HCT116 (cell line): ENCODE measurements around the gene CDCA3. TPM values are rescaled to one million over a fixed set of nuclear protein-coding genes. Genes with fewer than 3 reads are reported as not detected.

Source experiments
- ATAC-seq: fragments of 200-7000 bp; cut with Tn5 transposase; 2 replicates; pipeline ENCODE4 v1.9.1; 2020; ENCODE audit warnings: mild to moderate bottlenecking, moderate library complexity
- BruUV-seq: library from RNA; stranded (reverse); fragments of 400-500 nt; replicated peaks from 2 replicates; lab custom pipeline; 2021; lab: Mats Ljungman, UMichigan
- CTCF ChIA-PET: fragments of 300-600 bp; sonication (Branson Sonifier 250); formaldehyde crosslinking; loops from one replicate; lab custom pipeline; 2021; ENCODE audit warnings: antibody characterized with exemption; lab: Charles Lee
- POLR2A ChIA-PET: fragments of 300-600, 350-600 bp; sonication (Branson Sonifier 250); formaldehyde crosslinking; loops from one replicate; lab custom pipeline; 2021; ENCODE audit warnings: antibody characterized with exemption; lab: Charles Lee
- RAD21 ChIA-PET, 2 experiments: fragments of 300-600 bp; sonication (Branson Sonifier 250); formaldehyde crosslinking; loops; one replicate each; lab custom pipeline; 2023; ENCODE audit warnings: low total read pairs in 2 of 2; ENCODE audit not compliant: uncharacterized antibody in 2 of 2, unreplicated experiment in 2 of 2, low non-redundant PET in 1 of 2; lab: Charles Lee
- DNase-seq: peaks from one replicate; pipeline ENCODE4 v3.0.0-alpha.2; 2010; ENCODE audit warnings: low read depth, low spot score
- H2AFZ ChIP-seq: fragments of 200-600 bp; shearing (Covaris generic), sonication (generic); 2 replicates; pipeline ENCODE4 v1.6.1; 2017; ENCODE audit warnings: low read depth, mixed run types, mixed read lengths, antibody characterized with exemption, low read length; ENCODE audit not compliant: poor library complexity, severe bottlenecking
- H3K27ac ChIP-seq: 2 replicates; pipeline ENCODE4 v1.5.1; 2012; ENCODE audit warnings: low read depth, low read length
- H3K27me3 ChIP-seq: fragments of 200-600 bp; sonication (generic); 2 replicates; pipeline ENCODE4 v1.6.1; 2016; ENCODE audit warnings: mixed run types, low read length, mixed read lengths; ENCODE audit not compliant: insufficient read depth
- H3K36me3 ChIP-seq, 2 experiments: fragments of 200-500 bp in 1 of 2; fragments of 200-600 bp in 1 of 2; sonication (Bioruptor generic) in 1 of 2; sonication (generic) in 1 of 2; 2 replicates each; pipeline versions ENCODE4 v1.5.1 to v1.6.1; 2014 to 2016; ENCODE audit warnings: low read length in 2 of 2, inconsistent platforms in 1 of 2, mixed read lengths in 1 of 2, mixed run types in 1 of 2; ENCODE audit not compliant: insufficient read depth in 2 of 2, control insufficient read depth in 1 of 2
- H3K4me1 ChIP-seq, 2 experiments: fragments of 200-600 bp in 1 of 2; sonication (generic) in 1 of 2; 2 replicates each; pipeline versions ENCODE4 v1.5.1 to v1.6.1; 2012 to 2017; ENCODE audit warnings: low read length in 2 of 2, inconsistent platforms in 1 of 2, mild to moderate bottlenecking in 1 of 2, mixed read lengths in 1 of 2, mixed run types in 1 of 2, moderate library complexity in 1 of 2; ENCODE audit not compliant: insufficient read depth in 2 of 2, control insufficient read depth in 1 of 2
- H3K4me2 ChIP-seq: fragments of 200-600 bp; sonication (generic); 2 replicates; pipeline ENCODE4 v1.6.1; 2017; ENCODE audit warnings: mixed run types, low read length, mixed read lengths
- H3K4me3 ChIP-seq, 2 experiments: fragments of 200-600 bp in 1 of 2; sonication (generic) in 1 of 2; replicated peaks in 1 of 2; 2 replicates each; pipeline ENCODE4 v1.5.1; 2011 to 2016; ENCODE audit warnings: low read length in 2 of 2, control low read depth in 1 of 2, low read depth in 1 of 2, mild to moderate bottlenecking in 1 of 2, mixed read lengths in 1 of 2, mixed run types in 1 of 2
- H3K79me2 ChIP-seq: fragments of 200-600 bp; sonication (generic); 2 replicates; pipeline ENCODE4 v1.6.1; 2017; ENCODE audit warnings: mild to moderate bottlenecking, mixed run types, low read length, moderate library complexity, mixed read lengths; ENCODE audit not compliant: insufficient read depth
- H3K9ac ChIP-seq: fragments of 200-600 bp; sonication (generic); 2 replicates; pipeline ENCODE4 v1.6.1; 2016; ENCODE audit warnings: low read length, mixed read lengths
- H3K9me2 ChIP-seq: fragments of 200-600 bp; sonication (generic), shearing (Covaris generic); 2 replicates; pipeline ENCODE4 v1.6.1; 2017; ENCODE audit warnings: mixed run types, mild to moderate bottlenecking, moderate library complexity; ENCODE audit not compliant: insufficient read depth
- H3K9me3 ChIP-seq, 2 experiments: fragments of 200-500 bp in 1 of 2; fragments of 200-600 bp in 1 of 2; sonication (Bioruptor generic) in 1 of 2; sonication (generic) in 1 of 2; 2 replicates each; pipeline ENCODE4 v1.6.1; 2014 to 2017; ENCODE audit warnings: low read length in 2 of 2, mixed read lengths in 2 of 2, inconsistent platforms in 1 of 2, low read depth in 1 of 2, mild to moderate bottlenecking in 1 of 2, mixed run types in 1 of 2, moderate library complexity in 1 of 2; ENCODE audit not compliant: control insufficient read depth in 1 of 2, insufficient read depth in 1 of 2
- H4K20me1 ChIP-seq: fragments of 200-600 bp; sonication (generic), shearing (Covaris generic); 2 replicates; pipeline ENCODE4 v1.6.1; 2017; ENCODE audit warnings: mixed run types, mild to moderate bottlenecking, moderate library complexity; ENCODE audit not compliant: insufficient read depth
- CBX3 ChIP-seq: IDR thresholded peaks from 2 replicates; pipeline ENCODE4 v1.6.1; 2012; ENCODE audit warnings: low read depth
- CEBPB ChIP-seq: IDR thresholded peaks from 2 replicates; pipeline ENCODE4 v1.6.1; 2012; ENCODE audit warnings: low read depth
- EZH2phosphoT487 ChIP-seq: fragments of 200-600 bp; IDR thresholded peaks from 2 replicates; pipeline ENCODE4 v1.6.1; 2018; ENCODE audit warnings: antibody characterized with exemption, borderline replicate concordance
- FOSL1 ChIP-seq: IDR thresholded peaks from 2 replicates; pipeline ENCODE4 v1.6.1; 2012; ENCODE audit warnings: low read depth
- POLR2A ChIP-seq: IDR thresholded peaks from 2 replicates; pipeline ENCODE4 v1.7.0; 2011; ENCODE audit warnings: borderline replicate concordance; ENCODE audit not compliant: insufficient read depth, insufficient read length; ENCODE audit errors: extremely low read depth
- POLR2AphosphoS5 ChIP-seq: IDR thresholded peaks from 2 replicates; pipeline ENCODE4 v1.6.1; 2011; ENCODE audit warnings: mild to moderate bottlenecking, low read depth, low read length, moderate library complexity
- SP1 ChIP-seq: IDR thresholded peaks from 2 replicates; pipeline ENCODE4 v1.6.1; 2012; ENCODE audit warnings: low read depth
- ZBTB33 ChIP-seq: IDR thresholded peaks from 2 replicates; pipeline ENCODE4 v1.6.1; 2011; ENCODE audit warnings: mild to moderate bottlenecking, low read length, moderate library complexity; ENCODE audit not compliant: insufficient replicate concordance; ENCODE audit errors: extremely low read depth
- intact Hi-C: fragments of 100-400 bp; cut with micrococcal nuclease; formaldehyde crosslinking; loops from 2 replicates; pipeline ENCODE4 v1.10.0; 2022
- total RNA-seq: library from RNA; stranded (reverse); gene quantifications from one replicate; pipeline ENCODE4 v1.2.1, GENCODE V29; 2021; ENCODE audit not compliant: unreplicated experiment

The CDCA3 gene
- total RNA-seq, 1 experiment from 2014 or later, result 63.0 TPM

GRCh38 chr12:6847676-6848075 lies 3.4 kb downstream of the CDCA3 start:
- RAD21 ChIA-PET, result no interaction called here
- no peak for ATAC-seq
- peaks cover 25 to 44% of the 10 kb centered on the region in 2 experiments; a peak in 3 of 4 replicates for H3K36me3 ChIP-seq
- BruUV-seq, result no TSS peak
- H3K4me1 ChIP-seq, result peaks cover 6 to 17% of the 10 kb centered on the region in 2 experiments
- H3K79me2 ChIP-seq, result peaks cover 19% of the 10 kb centered on the region
- no peaks in the 10 kb centered on the region for H3K9me3 ChIP-seq
- intact Hi-C loops, result no loop called here
- no peak overlapping the region for H2AFZ ChIP-seq
- no peak for DNase-seq
- CTCF ChIA-PET, result no interaction called here
- H3K4me3 ChIP-seq, result no peak overlapping the region
- TF ChIP-seq CBX3 (no peak), SP1 (no peak), ZBTB33 (no peak), EZH2phosphoT487 (no peak), POLR2A (no peak)
- TF ChIP-seq, all 23 proteins: peak for 0
- no peak overlapping the region for H3K27ac ChIP-seq
- H3K9me2 ChIP-seq, result no peaks in the 10 kb centered on the region
- POLR2A ChIA-PET, result interaction anchor here (8.9 kb wide), 1 partner anchor 21 kb away, joined by 186 read pairs; the partner anchor contains the start of genes SPSB2 and TPI1
- H4K20me1 ChIP-seq, result no peaks in the 10 kb centered on the region
- no peak overlapping the region for H3K4me2 ChIP-seq
- no peaks in the 10 kb centered on the region for H3K27me3 ChIP-seq
- no peak overlapping the region for H3K9ac ChIP-seq

- H3K4me1 ChIP-seq, result peaks cover 6 to 14% of the 10 kb centered on the region in 2 experiments
- ChIA-PET POLR2A (no interaction called here), RAD21 (no interaction called here), CTCF (no interaction called here)
- H3K27ac ChIP-seq, result no peak overlapping the region
- 0 out of 2 replicates have a peak, but pooled peaks have one; percentile 1 for TF ChIP-seq POLR2AphosphoS5
- no peak for TF ChIP-seq CEBPB
- no peak for TF ChIP-seq FOSL1
- peaks cover 19% of the 10 kb centered on the region for H3K79me2 ChIP-seq
- DNase-seq, result no peak
- H3K9me3 ChIP-seq, result no peaks in the 10 kb centered on the region
- peaks cover 25 to 44% of the 10 kb centered on the region in 2 experiments; a peak in 3 of 4 replicates for H3K36me3 ChIP-seq
- H3K9ac ChIP-seq, result no peak overlapping the region
- no peaks in the 10 kb centered on the region for H4K20me1 ChIP-seq
- no peak overlapping the region for H3K4me3 ChIP-seq
- no peak overlapping the region for H2AFZ ChIP-seq
- ATAC-seq, result no peak
- no peak overlapping the region for H3K4me2 ChIP-seq
- BruUV-seq, result no TSS peak
- no peaks in the 10 kb centered on the region for H3K9me2 ChIP-seq
- intact Hi-C loops, result no loop called here
- H3K27me3 ChIP-seq, result no peaks in the 10 kb centered on the region
These were observed 4.7 kb downstream of the CDCA3 start for GRCh38 chr12:6846316-6846869.
